ENCODE data around the gene ADAMTS9.

Gene ADAMTS9

DNA sequence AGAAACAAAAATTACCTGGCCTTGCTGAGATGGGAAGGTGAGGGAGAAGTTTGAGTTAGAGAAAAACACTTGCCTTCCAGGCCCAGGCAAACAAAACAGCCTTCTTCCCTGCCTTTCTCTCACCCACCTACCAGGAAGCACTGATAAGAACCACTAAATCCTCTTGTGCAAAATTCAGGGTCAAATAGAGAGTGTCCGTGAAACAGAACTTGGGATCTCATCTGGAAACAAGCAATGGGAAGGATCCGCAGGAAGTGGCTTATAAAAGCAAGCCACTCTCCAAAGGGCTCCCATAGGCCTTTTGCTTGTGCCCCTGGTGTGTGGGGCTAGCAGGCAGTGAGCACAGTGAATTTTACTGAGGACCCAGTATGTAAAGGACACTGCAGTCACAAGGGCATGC lies 11.0 kb downstream of the ADAMTS9 start:
- H3K27me3 Mint-ChIP-seq = no peaks in the 10 kb centered on the region
- ATAC-seq (replicated peaks) = no peak
- no peak overlapping the region for H3K4me3 Mint-ChIP-seq

DNA sequence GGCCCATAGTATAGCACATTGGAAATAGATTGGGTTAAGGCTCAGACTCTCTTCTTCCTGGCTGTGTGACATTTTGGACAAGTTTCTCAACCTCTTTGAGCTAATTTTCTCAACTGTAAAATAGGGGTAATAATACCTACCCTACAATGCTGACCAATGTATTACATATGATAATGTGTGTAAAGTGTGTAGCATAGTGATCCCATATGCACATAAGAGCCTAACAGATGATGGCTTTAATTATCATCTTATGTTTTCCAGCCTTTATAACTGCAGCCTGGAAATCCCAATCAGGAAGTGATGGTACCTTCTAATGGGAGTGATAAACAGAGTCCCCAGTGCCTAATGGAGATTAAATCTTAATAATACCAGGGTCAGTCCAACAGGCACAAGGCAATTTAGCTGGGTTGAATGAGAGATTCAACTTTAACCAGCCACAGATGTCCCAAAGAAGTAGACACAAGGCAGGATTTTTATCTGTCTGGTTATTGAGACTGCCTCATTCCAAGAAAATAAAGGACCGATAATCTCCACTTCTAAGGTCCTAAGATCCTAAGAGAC lies 12.0 kb downstream of the ADAMTS9 start:
- Mint-ChIP-seq H3K27ac (no peak overlapping the region), H3K9me3 (peaks cover 0 to 8% of the 10 kb centered on the region in 2 donors), H3K36me3 (ENCODE audit: insufficient read depth) (no peaks in the 10 kb centered on the region), H3K4me1 (ENCODE audit: low read depth in 2 of 2) (no peaks in the 10 kb centered on the region), H3K27me3 (no peaks in the 10 kb centered on the region), H3K4me3 (no peak overlapping the region)
- ATAC-seq (replicated peaks) (no peak), DNase-seq (no peak)

More for the DNA sequence above, 11.0 kb downstream of the ADAMTS9 start:
- Mint-ChIP-seq H3K36me3 (ENCODE audit: insufficient read depth) (no peaks in the 10 kb centered on the region), H3K27ac (no peak overlapping the region), H3K9me3 (peaks cover 0 to 8% of the 10 kb centered on the region in 2 donors), H3K4me1 (ENCODE audit: low read depth in 2 of 2) (no peaks in the 10 kb centered on the region)
- DNase-seq = no peak

DNA sequence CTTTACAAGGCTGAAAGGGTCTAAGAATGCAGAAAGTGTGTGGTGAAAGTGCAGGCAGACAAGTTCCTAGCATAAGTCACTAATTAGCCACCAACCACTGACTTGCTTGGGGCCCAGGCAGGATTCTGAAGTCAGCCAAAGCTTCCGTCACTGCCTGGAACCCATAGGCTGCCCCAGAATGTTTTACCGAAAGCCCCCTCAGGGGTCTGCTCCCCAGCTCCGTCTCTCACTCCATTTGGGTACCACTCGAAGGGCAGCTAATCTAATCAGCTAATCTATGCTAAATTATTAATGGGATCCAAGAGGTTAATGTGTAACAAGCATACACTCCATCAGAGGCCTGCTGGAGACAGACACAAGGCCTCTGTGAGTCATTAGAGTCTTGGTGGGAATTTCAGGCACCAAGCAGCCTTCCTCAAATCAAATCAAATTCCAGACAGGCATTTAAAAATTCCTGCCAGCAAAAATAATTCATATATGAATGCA lies 13.2 kb downstream of the ADAMTS9 start:
- H3K9me3 Mint-ChIP-seq = peaks cover 0 to 8% of the 10 kb centered on the region in 2 donors
- H3K36me3 Mint-ChIP-seq (ENCODE audit: insufficient read depth) = no peaks in the 10 kb centered on the region
- H3K27me3 Mint-ChIP-seq = no peaks in the 10 kb centered on the region
- no peak overlapping the region for H3K4me3 Mint-ChIP-seq
- H3K4me1 Mint-ChIP-seq (ENCODE audit: low read depth in 2 of 2) = no peaks in the 10 kb centered on the region
- no peak for DNase-seq
- no peak overlapping the region for H3K27ac Mint-ChIP-seq
- ATAC-seq (replicated peaks) = no peak

GRCh38 chr3:64673159-64673715 lies 14.6 kb downstream of the ADAMTS9 start:
- no peak for ATAC-seq (replicated peaks)

GRCh38 chr3:64668582-64669510 lies 19.0 kb downstream of the ADAMTS9 start:
- Mint-ChIP-seq H3K4me3 (no peak overlapping the region), H3K27me3 (no peaks in the 10 kb centered on the region), H3K36me3 (ENCODE audit: insufficient read depth) (no peaks in the 10 kb centered on the region), H3K27ac (no peak overlapping the region), H3K4me1 (ENCODE audit: low read depth in 2 of 2) (no peaks in the 10 kb centered on the region), H3K9me3 (peaks cover 0 to 2% of the 10 kb centered on the region in 2 donors)
- DNase-seq (no peak), ATAC-seq (replicated peaks) (no peak)

More at GRCh38 chr3:64673159-64673715, 14.6 kb downstream of the ADAMTS9 start:
- Mint-ChIP-seq H3K27me3 (no peaks in the 10 kb centered on the region), H3K9me3 (peaks cover 2 to 8% of the 10 kb centered on the region in 2 donors), H3K4me3 (no peak overlapping the region), H3K27ac (no peak overlapping the region), H3K36me3 (ENCODE audit: insufficient read depth) (no peaks in the 10 kb centered on the region), H3K4me1 (ENCODE audit: low read depth in 2 of 2) (no peaks in the 10 kb centered on the region)
- DNase-seq = no peak

- DNase-seq (no peak), ATAC-seq (replicated peaks) (no peak)
- H3K9me3 Mint-ChIP-seq = peaks cover 0 to 2% of the 10 kb centered on the region in 2 donors
- H3K4me3 Mint-ChIP-seq = no peak overlapping the region
- H3K4me1 Mint-ChIP-seq (ENCODE audit: low read depth in 2 of 2) = no peaks in the 10 kb centered on the region
- no peaks in the 10 kb centered on the region for H3K27me3 Mint-ChIP-seq
- H3K27ac Mint-ChIP-seq = no peak overlapping the region
- no peaks in the 10 kb centered on the region for H3K36me3 Mint-ChIP-seq (ENCODE audit: insufficient read depth)
These were observed 19.8 kb downstream of the ADAMTS9 start for GRCh38 chr3:64667887-64668581.

- no peaks in the 10 kb centered on the region for H3K27me3 Mint-ChIP-seq
- no peaks in the 10 kb centered on the region for H3K4me1 Mint-ChIP-seq (ENCODE audit: low read depth in 2 of 2)
- no peaks in the 10 kb centered on the region for H3K36me3 Mint-ChIP-seq (ENCODE audit: insufficient read depth)
- H3K4me3 Mint-ChIP-seq = no peak overlapping the region
- ATAC-seq (replicated peaks) = no peak
- DNase-seq = no peak
- peaks cover 2% of the 10 kb centered on the region in 2 donors for H3K9me3 Mint-ChIP-seq
- no peak overlapping the region for H3K27ac Mint-ChIP-seq
These were observed 20.7 kb downstream of the ADAMTS9 start for GRCh38 chr3:64667138-64667537.

- Mint-ChIP-seq H3K27ac (no peak overlapping the region), H3K4me3 (no peak overlapping the region), H3K9me3 (peaks cover 2 to 8% of the 10 kb centered on the region in 2 donors), H3K36me3 (ENCODE audit: insufficient read depth) (no peaks in the 10 kb centered on the region), H3K4me1 (ENCODE audit: low read depth in 2 of 2) (no peaks in the 10 kb centered on the region), H3K27me3 (no peaks in the 10 kb centered on the region)
- DNase-seq = no peak
- no peak for ATAC-seq (replicated peaks)
These were observed 21.6 kb downstream of the ADAMTS9 start for GRCh38 chr3:64666171-64666588.

DNA sequence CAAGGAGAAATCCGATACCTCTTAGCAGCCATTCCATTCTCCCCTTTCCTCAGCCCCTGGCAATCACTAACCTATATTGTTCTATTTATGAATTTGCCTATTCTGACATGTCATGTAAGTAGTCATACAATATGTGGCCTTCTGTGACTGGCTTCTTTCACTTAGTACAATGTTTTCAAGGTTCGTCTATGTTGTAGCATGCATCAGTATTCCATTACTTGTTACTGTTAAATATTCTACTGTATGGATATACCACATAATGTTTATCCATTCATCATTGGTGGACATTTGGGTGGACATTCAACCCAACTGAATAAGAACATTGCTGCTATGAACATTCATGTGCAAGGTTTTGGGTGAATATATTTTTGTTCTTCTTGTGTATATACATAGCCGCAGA lies 23.4 kb downstream of the ADAMTS9 start:
- Mint-ChIP-seq H3K9me3 (peaks cover 4 to 8% of the 10 kb centered on the region in 2 donors), H3K4me3 (no peak overlapping the region), H3K27ac (no peak overlapping the region), H3K4me1 (ENCODE audit: low read depth in 2 of 2) (no peaks in the 10 kb centered on the region), H3K27me3 (no peaks in the 10 kb centered on the region), H3K36me3 (ENCODE audit: insufficient read depth) (no peaks in the 10 kb centered on the region)
- no peak for DNase-seq
- no peak for ATAC-seq (replicated peaks)

DNA sequence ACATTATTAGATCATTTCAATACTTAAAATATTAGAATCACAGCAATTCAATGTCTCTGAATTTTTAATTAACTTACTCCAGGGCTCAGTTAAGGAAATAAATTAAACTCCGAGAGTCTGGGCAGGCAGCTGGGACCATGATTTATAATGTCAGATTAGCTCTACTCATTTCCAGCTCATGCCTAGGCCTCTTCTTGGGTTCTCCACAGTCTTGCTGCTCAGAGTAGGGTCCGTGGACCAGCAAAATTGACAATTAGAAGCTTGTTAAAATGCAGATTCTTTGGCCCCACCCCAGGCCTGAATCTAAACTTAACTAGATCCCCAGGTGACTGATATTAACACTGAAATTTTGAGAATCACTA lies 28.2 kb downstream of the ADAMTS9 start:
- H3K27me3 Mint-ChIP-seq = no peaks in the 10 kb centered on the region
- no peak for ATAC-seq (replicated peaks)
- H3K4me1 Mint-ChIP-seq (ENCODE audit: low read depth in 2 of 2) = no peaks in the 10 kb centered on the region
- H3K27ac Mint-ChIP-seq = no peak overlapping the region
- no peak overlapping the region for H3K4me3 Mint-ChIP-seq
- H3K36me3 Mint-ChIP-seq (ENCODE audit: insufficient read depth) = no peaks in the 10 kb centered on the region
- peaks cover 2 to 8% of the 10 kb centered on the region in 2 donors for H3K9me3 Mint-ChIP-seq
- DNase-seq = no peak

GRCh38 chr3:64658001-64658400 lies 29.8 kb downstream of the ADAMTS9 start:
- no peaks in the 10 kb centered on the region for H3K4me1 Mint-ChIP-seq (ENCODE audit: low read depth in 2 of 2)
- no peak overlapping the region for H3K27ac Mint-ChIP-seq
- no peak for ATAC-seq (replicated peaks)
- no peak overlapping the region for H3K4me3 Mint-ChIP-seq
- H3K27me3 Mint-ChIP-seq = no peaks in the 10 kb centered on the region
- DNase-seq = no peak
- H3K36me3 Mint-ChIP-seq (ENCODE audit: insufficient read depth) = no peaks in the 10 kb centered on the region
- peaks cover 2 to 8% of the 10 kb centered on the region in 2 donors for H3K9me3 Mint-ChIP-seq

- H3K4me3 Mint-ChIP-seq = no peak overlapping the region
- no peaks in the 10 kb centered on the region for H3K27me3 Mint-ChIP-seq
- H3K4me1 Mint-ChIP-seq (ENCODE audit: low read depth in 2 of 2) = no peaks in the 10 kb centered on the region
- ATAC-seq (replicated peaks) (no peak), DNase-seq (no peak)
- H3K27ac Mint-ChIP-seq = no peak overlapping the region
- H3K9me3 Mint-ChIP-seq = peaks cover 0 to 2% of the 10 kb centered on the region in 2 donors
- no peaks in the 10 kb centered on the region for H3K36me3 Mint-ChIP-seq (ENCODE audit: insufficient read depth)
These were observed 31.3 kb downstream of the ADAMTS9 start for GRCh38 chr3:64656544-64656943.

DNA sequence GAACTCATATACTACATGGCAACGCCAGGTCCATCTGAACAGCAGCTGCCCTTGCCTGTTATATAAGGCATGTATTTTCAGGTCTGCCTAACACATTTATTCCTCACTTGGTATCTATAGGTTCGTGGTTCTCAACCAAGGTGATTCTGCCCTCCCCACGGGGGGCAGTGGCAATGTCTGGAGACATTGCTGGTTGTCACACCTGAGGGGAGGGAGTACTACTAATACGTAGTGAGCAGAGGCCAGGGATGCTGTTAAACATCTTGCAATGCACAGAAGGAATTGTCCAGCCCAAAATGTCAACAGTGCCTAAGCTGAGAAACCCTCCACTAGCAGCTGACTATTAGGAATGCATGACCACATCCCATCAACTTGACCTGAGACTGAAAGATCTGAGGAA lies 32.6 kb downstream of the ADAMTS9 start:
- H3K27ac Mint-ChIP-seq = no peak overlapping the region
- H3K27me3 Mint-ChIP-seq = no peaks in the 10 kb centered on the region
- no peak overlapping the region for H3K4me3 Mint-ChIP-seq
- H3K4me1 Mint-ChIP-seq (ENCODE audit: low read depth in 2 of 2) = no peaks in the 10 kb centered on the region
- peaks cover 1 to 2% of the 10 kb centered on the region in 2 donors for H3K9me3 Mint-ChIP-seq
- ATAC-seq (replicated peaks) = no peak
- no peaks in the 10 kb centered on the region for H3K36me3 Mint-ChIP-seq (ENCODE audit: insufficient read depth)
- DNase-seq = no peak
